Thoracic aorta (tissue), 2 donors: ENCODE measurements around the gene CSTA. TPM values are rescaled to one million over a fixed set of nuclear protein-coding genes. Genes with fewer than 3 reads are reported as not detected.

ENCODE experiments used
- ATAC-seq: fragments of 150-250 bp; one replicate; pipeline ENCODE4 v1.8.0; 2017; ENCODE audit warnings: low read depth; ENCODE audit not compliant: insufficient number of reproducible peaks, low FRiP score
- DNase-seq: peaks from one replicate; pipeline ENCODE4 v3.0.0-alpha.2; 2020; ENCODE audit warnings: low spot score
- H3K27ac ChIP-seq, 2 donors: fragments of 200-600 bp; sonication (generic); 1 replicate in 1 of 2; 2 replicates in 1 of 2; pipeline ENCODE4 v1.5.1; 2016; ENCODE audit warnings: mild to moderate bottlenecking in 2 of 2, moderate library complexity in 2 of 2
- H3K27me3 ChIP-seq: fragments of 200-600 bp; sonication (generic); replicated peaks from 2 replicates; pipeline ENCODE4 v1.6.0; 2016; ENCODE audit warnings: mild to moderate bottlenecking; ENCODE audit not compliant: insufficient read depth
- H3K36me3 ChIP-seq: fragments of 200-600 bp; sonication (generic); one replicate; pipeline ENCODE4 v1.5.1; 2016
- H3K4me1 ChIP-seq, 2 donors: fragments of 200-600 bp; sonication (generic); 1 replicate in 1 of 2; 2 replicates in 1 of 2; pipeline versions ENCODE4 v1.5.1 to v1.6.0; 2016; ENCODE audit warnings: low read depth in 2 of 2, mild to moderate bottlenecking in 1 of 2; ENCODE audit not compliant: control insufficient read depth in 1 of 2
- H3K4me3 ChIP-seq: fragments of 200-600 bp; sonication (generic); 2 replicates; pipeline ENCODE4 v1.5.1; 2016; ENCODE audit warnings: mild to moderate bottlenecking
- H3K9me3 ChIP-seq: fragments of 200-600 bp; sonication (generic); 2 replicates; pipeline ENCODE4 v1.5.1; 2016
- CTCF ChIP-seq: fragments of 200-600 bp; sonication (generic); IDR thresholded peaks from one replicate; pipeline ENCODE4 v1.5.1; 2019; ENCODE audit warnings: antibody characterized with exemption
- total RNA-seq, 2 donors: library from RNA; depleted of rRNA; stranded (reverse); fragments of >200 nt; gene quantifications; one replicate each; pipeline versions ENCODE4 v1.1.0 to v1.2.3, GENCODE V29; 2016

CSTA gene
- total RNA-seq, 2 donors from 2014 or later: 12.3 TPM; not detected in 1

- ATAC-seq: no peak
- peaks cover 5% of the 10 kb centered on the region for H3K9me3 ChIP-seq
- DNase-seq: no peak
- peaks cover 0 to 8% of the 10 kb centered on the region in 2 donors for H3K4me1 ChIP-seq
- no peak overlapping the region for H3K4me3 ChIP-seq
- H3K27ac ChIP-seq: peak overlapping the region in 1 of 2 donors; percentile 41
- H3K27me3 ChIP-seq: no peaks in the 10 kb centered on the region
- no peaks in the 10 kb centered on the region for H3K36me3 ChIP-seq
- no peak for TF ChIP-seq CTCF
Measured at GRCh38 chr3:122295266-122296062, 29.6 kb upstream of the CSTA start.

GRCh38 chr3:122298239-122298638 is 26.8 kb upstream of the CSTA start:
- no peak for TF ChIP-seq CTCF
- H3K4me1 ChIP-seq: peaks cover 0 to 8% of the 10 kb centered on the region in 2 donors
- H3K36me3 ChIP-seq: no peaks in the 10 kb centered on the region
- no peak overlapping the region for H3K27ac ChIP-seq
- DNase-seq: no peak
- H3K4me3 ChIP-seq: no peak overlapping the region
- peaks cover 5% of the 10 kb centered on the region for H3K9me3 ChIP-seq
- no peaks in the 10 kb centered on the region for H3K27me3 ChIP-seq
- no peak for ATAC-seq

GRCh38 chr3:122299215-122299614 is 25.8 kb upstream of the CSTA start:
- Histone ChIP-seq H3K9me3 (peaks cover 5% of the 10 kb centered on the region), H3K4me3 (no peak overlapping the region), H3K27ac (no peak overlapping the region), H3K36me3 (no peaks in the 10 kb centered on the region), H3K27me3 (no peaks in the 10 kb centered on the region), H3K4me1 (peaks cover 0 to 7% of the 10 kb centered on the region in 2 donors)
- no peak for DNase-seq
- no peak for ATAC-seq
- no peak for TF ChIP-seq CTCF

- peak; percentile 15 for TF ChIP-seq CTCF
- no peaks in the 10 kb centered on the region for H3K27me3 ChIP-seq
- no peaks in the 10 kb centered on the region for H3K4me1 ChIP-seq
- no peak overlapping the region for H3K27ac ChIP-seq
- ATAC-seq (no peak), DNase-seq (no peak)
- H3K36me3 ChIP-seq: no peaks in the 10 kb centered on the region
- H3K4me3 ChIP-seq: no peak overlapping the region
- H3K9me3 ChIP-seq: peaks cover 5% of the 10 kb centered on the region
Measured at GRCh38 chr3:122299872-122300460, 25.1 kb upstream of the CSTA start.

- DNase-seq (no peak), ATAC-seq (no peak)
- TF ChIP-seq CTCF: no peak
- Histone ChIP-seq H3K27ac (no peak overlapping the region), H3K4me1 (no peaks in the 10 kb centered on the region), H3K9me3 (peaks cover 5% of the 10 kb centered on the region), H3K27me3 (no peaks in the 10 kb centered on the region), H3K4me3 (no peak overlapping the region), H3K36me3 (no peaks in the 10 kb centered on the region)
Measured at GRCh38 chr3:122301063-122301462, 24.0 kb upstream of the CSTA start.
